Fibroblast of lung (primary cell): ENCODE results near the gene FXYD6. TPM values are rescaled to one million over a fixed set of nuclear protein-coding genes. Genes with fewer than 3 reads are reported as not detected.

Experiments
- DNase-seq, 2 donors: peaks; one replicate each; pipeline versions ENCODE4 v3.0.0 to v3.0.0-alpha.2; 2010; ENCODE audit warnings: low read depth in 2 of 2
- H2AFZ ChIP-seq: 2 replicates; pipeline ENCODE4 v1.5.1; 2012; ENCODE audit warnings: low read length, control low read depth, inconsistent platforms
- H3K27ac ChIP-seq: 2 replicates; pipeline ENCODE4 v1.5.1; 2011; ENCODE audit warnings: low read length, control low read depth; ENCODE audit not compliant: insufficient read depth
- H3K27me3 ChIP-seq: 2 replicates; pipeline ENCODE4 v1.5.1; 2011; ENCODE audit warnings: mild to moderate bottlenecking, low read length; ENCODE audit not compliant: control insufficient read depth, insufficient read depth
- H3K36me3 ChIP-seq: 2 replicates; pipeline ENCODE4 v1.5.1; 2011; ENCODE audit warnings: low read length; ENCODE audit not compliant: control insufficient read depth, insufficient read depth
- H3K4me1 ChIP-seq: 2 replicates; pipeline ENCODE4 v1.5.1; 2011; ENCODE audit warnings: low read length; ENCODE audit not compliant: control insufficient read depth, insufficient read depth; ENCODE audit errors: extremely low read depth
- H3K4me2 ChIP-seq: 2 replicates; pipeline ENCODE4 v1.5.1; 2011; ENCODE audit warnings: low read length, control low read depth; ENCODE audit not compliant: insufficient read depth; ENCODE audit errors: extremely low read depth
- H3K4me3 ChIP-seq, 4 experiments: fragments of 200-600 bp in 1 of 4; sonication (generic) in 1 of 4; replicated peaks in 1 of 4; 2 replicates each; pipeline ENCODE4 v1.5.1; 2011 to 2016; ENCODE audit warnings: low read length in 4 of 4, low read depth in 3 of 4, mild to moderate bottlenecking in 3 of 4, control low read depth in 2 of 4, inconsistent platforms in 1 of 4, mixed read lengths in 1 of 4; ENCODE audit not compliant: insufficient read depth in 1 of 4; ENCODE audit errors: control extremely low read depth in 1 of 4
- H3K79me2 ChIP-seq: 2 replicates; pipeline ENCODE4 v1.5.1; 2012; ENCODE audit warnings: mild to moderate bottlenecking, low read length, inconsistent platforms; ENCODE audit not compliant: control insufficient read depth, insufficient read depth
- H3K9ac ChIP-seq: 2 replicates; pipeline ENCODE4 v1.5.1; 2011; ENCODE audit warnings: mild to moderate bottlenecking, low read length, control low read depth; ENCODE audit not compliant: insufficient read depth
- H3K9me3 ChIP-seq: 2 replicates; pipeline ENCODE4 v1.5.1; 2012; ENCODE audit warnings: low read depth, low read length; ENCODE audit not compliant: control insufficient read depth, insufficient read depth
- H4K20me1 ChIP-seq: 2 replicates; pipeline ENCODE4 v1.5.1; 2011; ENCODE audit warnings: low read length; ENCODE audit not compliant: control insufficient read depth, insufficient read depth; ENCODE audit errors: extremely low read depth
- CTCF ChIP-seq, 2 donors: IDR thresholded peaks in 1 of 2; conservative IDR thresholded peaks in 1 of 2; 1 replicate in 1 of 2; 2 replicates in 1 of 2; pipeline ENCODE4 v1.5.1; 2011 to 2012; ENCODE audit warnings: low read length in 2 of 2, control low read depth in 1 of 2, inconsistent platforms in 1 of 2, low read depth in 1 of 2, mild to moderate bottlenecking in 1 of 2
- EZH2 ChIP-seq: IDR thresholded peaks from 2 replicates; pipeline ENCODE4 v1.5.1; 2012; ENCODE audit warnings: low read length, control low read depth, mild to moderate bottlenecking; ENCODE audit errors: missing control alignments
- polyA plus RNA-seq, 2 donors: library from polyadenylated mRNA; depleted of rRNA in 1 of 2; stranded (reverse) in 1 of 2; unstranded in 1 of 2; fragments of >200 nt; gene quantifications; 2 replicates each; pipeline ENCODE4 v1.2.1, GENCODE V29; 2011 to 2012; ENCODE audit warnings: missing spikeins in 1 of 2
- total RNA-seq: library from RNA; depleted of rRNA; stranded (reverse); fragments of >200 nt; gene quantifications from 2 replicates; pipeline ENCODE4 v1.2.1, GENCODE V29; 2014

The FXYD6 gene
- total and polyA plus RNA-seq, 2 donors (not counting 1 experiment from before 2014, with no cell fraction given): 0.43 to 5.1 TPM

GRCh38 chr11:117820516-117820915 lies 55.9 kb downstream of the FXYD6 start:
- TF ChIP-seq EZH2: no peak
- no peak for TF ChIP-seq CTCF (conservative IDR thresholded peaks at IDR 0.05 in 1 of 2, IDR thresholded peaks at IDR 0.05 in 1 of 2; ENCODE audit: low read depth in 1 of 2, low read length in 2 of 2)
- Histone ChIP-seq H4K20me1 (no peaks in the 10 kb centered on the region), H3K4me1 (peaks cover 4% of the 10 kb centered on the region), H3K79me2 (no peaks in the 10 kb centered on the region), H3K36me3 (no peaks in the 10 kb centered on the region), H2AFZ (no peak overlapping the region), H3K4me3 (no peak overlapping the region), H3K9me3 (no peaks in the 10 kb centered on the region), H3K9ac (no peak overlapping the region), H3K27me3 (no peaks in the 10 kb centered on the region), H3K4me2 (no peak overlapping the region), H3K27ac (no peak overlapping the region)
- DNase-seq: no peak

GRCh38 chr11:117820071-117820470 lies 56.4 kb downstream of the FXYD6 start:
- Histone ChIP-seq H3K36me3 (no peaks in the 10 kb centered on the region), H3K27ac (no peak overlapping the region), H3K9ac (no peak overlapping the region), H4K20me1 (no peaks in the 10 kb centered on the region), H3K4me3 (no peak overlapping the region), H3K4me2 (no peak overlapping the region), H3K27me3 (no peaks in the 10 kb centered on the region), H2AFZ (no peak overlapping the region), H3K79me2 (no peaks in the 10 kb centered on the region), H3K4me1 (peaks cover 4% of the 10 kb centered on the region), H3K9me3 (no peaks in the 10 kb centered on the region)
- TF ChIP-seq CTCF (conservative IDR thresholded peaks at IDR 0.05 in 1 of 2, IDR thresholded peaks at IDR 0.05 in 1 of 2; ENCODE audit: low read depth in 1 of 2, low read length in 2 of 2) (no peak), EZH2 (no peak)
- no peak for DNase-seq

- Histone ChIP-seq H3K4me1 (peaks cover 4% of the 10 kb centered on the region), H3K9ac (no peak overlapping the region), H3K27ac (no peak overlapping the region), H2AFZ (no peak overlapping the region), H3K4me2 (no peak overlapping the region), H4K20me1 (no peaks in the 10 kb centered on the region), H3K79me2 (no peaks in the 10 kb centered on the region), H3K4me3 (no peak overlapping the region), H3K9me3 (no peaks in the 10 kb centered on the region), H3K36me3 (no peaks in the 10 kb centered on the region), H3K27me3 (no peaks in the 10 kb centered on the region)
- TF ChIP-seq EZH2: no peak
- TF ChIP-seq CTCF (conservative IDR thresholded peaks at IDR 0.05 in 1 of 2, IDR thresholded peaks at IDR 0.05 in 1 of 2; ENCODE audit: low read depth in 1 of 2, low read length in 2 of 2): peak; percentile 66 to 94
- DNase-seq: peak; percentile 54 to 84
Measured at GRCh38 chr11:117819096-117820040, 57.1 kb downstream of the FXYD6 start.
